GM12801 (cell line): ENCODE data around the gene EPB41L5.

Experiments used
- TF ChIP-seq, protein P1 (sequence below): IDR thresholded peaks from one replicate; pipeline ENCODE4 v1.5.1; 2011; ENCODE audit warnings: control low read depth; ENCODE audit not compliant: insufficient read length; ENCODE audit errors: extremely low read depth

The EPB41L5 gene

DNA sequence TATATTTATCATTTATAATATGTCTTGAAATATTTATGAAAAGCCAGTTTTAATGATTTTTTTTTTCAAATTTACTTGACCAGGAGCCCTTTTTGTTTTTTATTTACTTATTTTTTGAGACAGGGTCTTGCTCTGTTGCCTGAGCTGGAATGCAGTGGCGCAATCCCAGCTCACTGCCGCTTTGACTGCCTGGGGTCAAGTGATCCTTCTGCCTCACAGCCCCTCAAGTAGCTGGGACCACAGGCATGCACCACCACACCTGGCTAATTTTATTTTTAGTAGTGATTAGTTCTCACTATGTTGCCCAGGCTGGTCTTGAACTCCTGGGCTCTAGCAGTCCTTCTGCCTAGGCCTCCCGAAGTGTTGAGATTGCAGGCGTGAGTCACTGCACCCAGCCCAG is 5.7 kb downstream of the EPB41L5 start:
- TF ChIP-seq, protein P1, sequence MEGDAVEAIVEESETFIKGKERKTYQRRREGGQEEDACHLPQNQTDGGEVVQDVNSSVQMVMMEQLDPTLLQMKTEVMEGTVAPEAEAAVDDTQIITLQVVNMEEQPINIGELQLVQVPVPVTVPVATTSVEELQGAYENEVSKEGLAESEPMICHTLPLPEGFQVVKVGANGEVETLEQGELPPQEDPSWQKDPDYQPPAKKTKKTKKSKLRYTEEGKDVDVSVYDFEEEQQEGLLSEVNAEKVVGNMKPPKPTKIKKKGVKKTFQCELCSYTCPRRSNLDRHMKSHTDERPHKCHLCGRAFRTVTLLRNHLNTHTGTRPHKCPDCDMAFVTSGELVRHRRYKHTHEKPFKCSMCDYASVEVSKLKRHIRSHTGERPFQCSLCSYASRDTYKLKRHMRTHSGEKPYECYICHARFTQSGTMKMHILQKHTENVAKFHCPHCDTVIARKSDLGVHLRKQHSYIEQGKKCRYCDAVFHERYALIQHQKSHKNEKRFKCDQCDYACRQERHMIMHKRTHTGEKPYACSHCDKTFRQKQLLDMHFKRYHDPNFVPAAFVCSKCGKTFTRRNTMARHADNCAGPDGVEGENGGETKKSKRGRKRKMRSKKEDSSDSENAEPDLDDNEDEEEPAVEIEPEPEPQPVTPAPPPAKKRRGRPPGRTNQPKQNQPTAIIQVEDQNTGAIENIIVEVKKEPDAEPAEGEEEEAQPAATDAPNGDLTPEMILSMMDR, result no peak

GRCh38 chr2:120020554-120020953 is 7.7 kb downstream of the EPB41L5 start:
- TF ChIP-seq, protein P1, result no peak

- TF ChIP-seq, protein P1, result no peak
Measured at GRCh38 chr2:120026890-120027289, 14.0 kb downstream of the EPB41L5 start.

DNA sequence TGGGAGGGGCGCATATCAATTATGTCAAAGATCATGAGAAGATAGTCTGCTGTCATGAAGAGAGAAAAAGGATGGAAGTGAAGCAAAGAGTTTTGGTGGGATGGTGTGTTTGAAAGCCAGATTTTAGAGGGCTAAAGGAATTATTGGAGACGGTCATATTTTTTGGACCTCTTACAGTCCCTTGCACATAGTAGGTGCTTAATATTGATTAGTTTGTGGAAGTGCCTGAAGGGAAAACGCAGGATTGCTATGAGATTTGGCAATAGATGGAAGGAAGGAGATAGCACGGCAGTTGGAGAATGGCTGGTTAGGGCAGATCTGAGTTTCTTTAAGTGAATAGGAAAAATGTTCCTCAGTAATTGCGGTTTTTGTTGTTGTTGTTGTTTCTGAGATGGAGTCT is 15.9 kb downstream of the EPB41L5 start:
- TF ChIP-seq, protein P1, result no peak

DNA sequence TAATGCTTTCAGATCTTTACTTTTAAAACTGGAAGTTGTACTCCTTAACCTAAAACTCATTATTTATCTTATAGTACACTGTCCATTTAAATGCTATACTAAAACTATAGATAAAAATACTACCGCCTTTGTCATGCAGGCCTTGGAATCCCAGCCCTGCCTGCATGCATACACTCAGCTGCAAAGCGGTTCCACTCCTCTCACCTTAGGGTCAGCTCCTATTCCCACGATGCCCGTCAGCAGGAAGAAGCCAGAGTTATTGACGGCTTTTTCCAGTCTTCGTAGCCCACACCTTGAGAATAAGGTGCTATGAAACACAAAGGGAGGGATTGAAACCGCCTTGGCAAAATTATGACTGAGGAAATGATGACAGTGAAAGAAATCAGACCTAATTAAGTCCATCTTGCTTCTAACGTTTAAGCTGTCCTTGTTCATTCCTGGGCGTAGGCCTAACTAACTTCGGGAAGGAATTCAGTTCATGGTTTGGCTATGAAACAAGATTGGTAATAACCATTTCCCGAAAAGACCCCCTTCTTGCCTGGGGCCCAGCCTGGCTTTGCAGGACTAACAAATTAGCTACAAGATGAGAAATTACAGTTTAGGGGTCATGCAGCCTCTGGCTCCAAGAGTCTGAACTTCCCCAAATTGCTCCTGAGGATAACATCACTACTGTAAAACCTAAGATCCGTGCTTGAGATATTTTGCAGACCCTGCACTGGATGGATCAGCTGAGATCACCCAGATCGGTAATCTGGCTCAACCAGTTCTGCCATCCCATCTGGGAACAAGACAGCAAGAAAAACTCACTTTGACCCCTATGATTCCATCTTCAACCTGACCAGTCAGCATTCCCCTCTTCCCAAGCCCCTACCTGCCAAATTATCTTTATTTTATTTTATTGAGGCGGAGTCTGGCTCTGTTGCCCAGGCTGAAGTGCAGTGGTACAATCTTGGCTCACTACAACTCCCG is 17.1 kb downstream of the EPB41L5 start:
- TF ChIP-seq, protein P1, result no peak

- TF ChIP-seq, protein P1, result no peak
Measured at GRCh38 chr2:120032297-120032696, 19.4 kb downstream of the EPB41L5 start.

GRCh38 chr2:120034027-120034426 is 21.1 kb downstream of the EPB41L5 start:
- TF ChIP-seq, protein P1, result no peak
